ENCODE results near the gene ANKRD34B. TPM values are rescaled to one million over a fixed set of nuclear protein-coding genes. Genes with fewer than 3 reads are reported as not detected.

The ANKRD34B gene
- total RNA-seq, 1 donor from 2014 or later, result not detected

- ATAC-seq (no peak), DNase-seq (ENCODE audit: low spot score) (no peak)
Observed at GRCh38 chr5:80573062-80573461, 3.0 kb upstream of the ANKRD34B start.

GRCh38 chr5:80569086-80569960 is 757 bp downstream of the ANKRD34B start:
- DNase-seq (ENCODE audit: low spot score) (no peak), ATAC-seq (peak; percentile 28)

- no peak for DNase-seq (ENCODE audit: low spot score)
- ATAC-seq, result no peak
Observed at GRCh38 chr5:80568251-80568650, 1.8 kb downstream of the ANKRD34B start.

- ATAC-seq, result no peak
Observed at GRCh38 chr5:80566711-80567259, 3.3 kb downstream of the ANKRD34B start.

GRCh38 chr5:80565330-80565729 is 4.8 kb downstream of the ANKRD34B start:
- ATAC-seq, result no peak
- DNase-seq (ENCODE audit: low spot score), result no peak

More at GRCh38 chr5:80566711-80567259, 3.3 kb downstream of the ANKRD34B start:
- no peak for DNase-seq (ENCODE audit: low spot score)

GRCh38 chr5:80559244-80559643 is 10.8 kb downstream of the ANKRD34B start:
- ATAC-seq (no peak), DNase-seq (ENCODE audit: low spot score) (no peak)

GRCh38 chr5:80555099-80555498 is 15.0 kb downstream of the ANKRD34B start:
- ATAC-seq (peak; percentile 90), DNase-seq (ENCODE audit: low spot score) (no peak)

GRCh38 chr5:80554646-80555045 is 15.4 kb downstream of the ANKRD34B start:
- DNase-seq (ENCODE audit: low spot score) (no peak), ATAC-seq (no peak)

- no peak for DNase-seq (ENCODE audit: low spot score)
- ATAC-seq, result no peak
Observed at GRCh38 chr5:80541392-80541791, 28.7 kb downstream of the ANKRD34B start.

GRCh38 chr5:80540691-80541090 is 29.4 kb downstream of the ANKRD34B start:
- no peak for ATAC-seq
- no peak for DNase-seq (ENCODE audit: low spot score)

GRCh38 chr5:80516826-80517225 is 53.3 kb downstream of the ANKRD34B start:
- DNase-seq (ENCODE audit: low spot score) (no peak), ATAC-seq (no peak)

GRCh38 chr5:80509362-80509761 is 60.7 kb downstream of the ANKRD34B start:
- ATAC-seq, result no peak
- no peak for DNase-seq (ENCODE audit: low spot score)

- ATAC-seq (no peak), DNase-seq (ENCODE audit: low spot score) (no peak)
Observed at GRCh38 chr5:80508844-80509243, 61.2 kb downstream of the ANKRD34B start.

GRCh38 chr5:80507663-80508062 is 62.4 kb downstream of the ANKRD34B start:
- ATAC-seq (no peak), DNase-seq (ENCODE audit: low spot score) (no peak)

Other genes with a start within 250 kb of the ANKRD34B start
- 16.1 TPM for gene ZFYVE16, start 162.2 kb downstream of the ANKRD34B start, total RNA-seq
- gene FAM151B, start 82.2 kb downstream of the ANKRD34B start, total RNA-seq, result 1.2 TPM
- 12.3 TPM for gene MSH3, start 84.4 kb upstream of the ANKRD34B start, total RNA-seq
- gene DHFR, start 84.7 kb upstream of the ANKRD34B start, total RNA-seq, result 23.1 TPM